GM12878 (cell line): ENCODE data around the gene CRTC3. TPM values are rescaled to one million over a fixed set of nuclear protein-coding genes. Genes with fewer than 3 reads are reported as not detected.
A peak's percentile ranks its signal among the peaks of the same experiment; 100 is the strongest.

ENCODE experiments used
- ATAC-seq: fragments of 200-7000 bp; cut with Tn5 transposase; 3 replicates; pipeline ENCODE4 v1.9.1; 2020; ENCODE audit warnings: mild to moderate bottlenecking, moderate library complexity
- BruUV-seq: library from RNA; stranded (reverse); fragments of 400-500 nt; replicated peaks from 2 replicates; lab custom pipeline; 2021; lab: Mats Ljungman, UMichigan
- CTCF ChIA-PET: fragments of 300-600 bp; sonication (Branson Sonifier 250); formaldehyde crosslinking; extraction: SDS; loops from one replicate; lab custom pipeline; 2021; ENCODE audit warnings: inconsistent platforms; lab: Yijun Ruan, JAX
- POLR2A ChIA-PET: fragments of 350-600 bp; formaldehyde crosslinking; extraction: SDS; loops from one replicate; lab custom pipeline; 2021; ENCODE audit warnings: inconsistent platforms; lab: Charles Lee
- RAD21 ChIA-PET: fragments of 300-600 bp; sonication (Branson Sonifier 250); formaldehyde crosslinking; loops from one replicate; lab custom pipeline; 2023; ENCODE audit warnings: antibody characterized with exemption; ENCODE audit not compliant: unreplicated experiment; lab: Charles Lee
- SMC1A ChIA-PET: fragments of 300-600 bp; sonication (Branson Sonifier 250); formaldehyde crosslinking; loops from one replicate; lab custom pipeline; 2023; ENCODE audit not compliant: unreplicated experiment, uncharacterized antibody; lab: Charles Lee
- DNase-seq: peaks from one replicate; pipeline ENCODE4 v3.0.0-alpha.2; 2011; ENCODE audit warnings: low read depth, low spot score
- FAIRE-seq: peaks from 3 replicates; lab custom pipeline; 2011; peaks lifted over from hg19 to GRCh38; lab: Jason Lieb, UNC
- H2AFZ ChIP-seq: 2 replicates; pipeline ENCODE4 v1.6.0; 2011; ENCODE audit warnings: low read depth, low read length, control low read depth; ENCODE audit not compliant: control insufficient read depth
- H3K27ac ChIP-seq: 2 replicates; pipeline ENCODE4 v1.5.1; 2011; ENCODE audit warnings: control low read depth; ENCODE audit not compliant: control insufficient read depth, insufficient read depth
- H3K27me3 ChIP-seq, 2 experiments: replicated peaks in 1 of 2; 2 replicates each; pipeline versions ENCODE4 v1.6.0 to v1.6.1; 2011; ENCODE audit warnings: low read length in 1 of 2; ENCODE audit not compliant: control insufficient read depth in 2 of 2, insufficient read depth in 2 of 2
- H3K36me3 ChIP-seq, 2 experiments: 2 replicates each; pipeline ENCODE4 v1.5.1; 2011; ENCODE audit warnings: low read length in 1 of 2; ENCODE audit not compliant: control insufficient read depth in 2 of 2, insufficient read depth in 2 of 2
- H3K4me1 ChIP-seq: 2 replicates; pipeline ENCODE4 v1.6.1; 2011; ENCODE audit warnings: mild to moderate bottlenecking, low read length, moderate library complexity, mixed read lengths; ENCODE audit not compliant: control insufficient read depth, insufficient read depth
- H3K4me2 ChIP-seq: 2 replicates; pipeline ENCODE4 v1.6.0; 2011; ENCODE audit warnings: control low read depth; ENCODE audit not compliant: control insufficient read depth, insufficient read depth
- H3K4me3 ChIP-seq: fragments of 200-600 bp; sonication (generic); 2 replicates; pipeline ENCODE4 v1.5.1; 2016
- H3K79me2 ChIP-seq: 2 replicates; pipeline ENCODE4 v1.6.0; 2011; ENCODE audit warnings: low read length; ENCODE audit not compliant: control insufficient read depth, insufficient read depth
- H3K9ac ChIP-seq: 2 replicates; pipeline ENCODE4 v1.8.0; 2011; ENCODE audit warnings: low read length, control low read depth, mixed read lengths; ENCODE audit not compliant: control insufficient read depth, insufficient read depth
- H3K9me3 ChIP-seq: replicated peaks from 3 replicates; pipeline ENCODE4 v1.5.1; 2011; ENCODE audit warnings: mild to moderate bottlenecking, low read length; ENCODE audit not compliant: control insufficient read depth, insufficient read depth
- H4K20me1 ChIP-seq: 2 replicates; pipeline ENCODE4 v1.6.0; 2011; ENCODE audit not compliant: control insufficient read depth, insufficient read depth
- CHD1 ChIP-seq: IDR thresholded peaks from 2 replicates; pipeline ENCODE4 v1.6.1; 2012; ENCODE audit warnings: low read depth, low read length, improper control_type of control experiment
- EED ChIP-seq: sonication (generic); IDR thresholded peaks from 2 replicates; pipeline ENCODE4 v1.6.1; 2016; ENCODE audit warnings: antibody characterized with exemption, low read depth
- ETV6 ChIP-seq, 2 experiments: fragments of 450-650 bp in 1 of 2; IDR thresholded peaks in 1 of 2; conservative IDR thresholded peaks in 1 of 2; 2 replicates each; pipeline ENCODE4 v1.6.1; 2014; ENCODE audit warnings: antibody characterized with exemption in 1 of 2, borderline replicate concordance in 1 of 2, low read depth in 1 of 2, mild to moderate bottlenecking in 1 of 2, moderate library complexity in 1 of 2
- HCFC1 ChIP-seq: fragments of 150-350 bp; IDR thresholded peaks from 2 replicates; pipeline ENCODE4 v1.6.1; 2014; ENCODE audit warnings: low read length
- NFIC ChIP-seq: IDR thresholded peaks from 2 replicates; pipeline ENCODE4 v1.6.1; 2012; ENCODE audit warnings: low read depth, mild to moderate bottlenecking, inconsistent platforms, low read length, moderate library complexity
- NR2F1 ChIP-seq: fragments of 450-650 bp; conservative IDR thresholded peaks from 2 replicates; pipeline ENCODE4 v1.6.1; 2017; ENCODE audit warnings: mild to moderate bottlenecking
- RAD21 ChIP-seq: IDR thresholded peaks from 2 replicates; pipeline ENCODE4 v1.6.1; 2011; ENCODE audit warnings: mild to moderate bottlenecking, low read depth, low read length, moderate library complexity; ENCODE audit not compliant: insufficient read depth
- RUNX3 ChIP-seq: IDR thresholded peaks from 2 replicates; pipeline ENCODE4 v1.6.1; 2012; ENCODE audit warnings: low read length, inconsistent platforms
- SMAD1 ChIP-seq: fragments of 450-650 bp; IDR thresholded peaks from 2 replicates; pipeline ENCODE4 v1.6.1; 2018; ENCODE audit warnings: mild to moderate bottlenecking, low read depth; ENCODE audit not compliant: partially characterized antibody
- WGBS: methylation state at CpG from one replicate; pipeline ENCODE4 v1.1.6; 2016; ENCODE audit warnings: low lambda C conversion rate; ENCODE audit not compliant: insufficient replicate concordance, insufficient coverage; ENCODE audit errors: missing lambda C conversion rate; 5-methylcytosine and 5-hydroxymethylcytosine counted together
- in situ Hi-C: fragments of 300-500 bp; cut with MboI; formaldehyde crosslinking; loops from 9 replicates; pipeline ENCODE4 v1.14.3; 2018; ENCODE audit warnings: mixed read lengths
- intact Hi-C: fragments of 100-400 bp; cut with micrococcal nuclease; formaldehyde crosslinking; loops from one replicate; pipeline ENCODE4 v1.14.2; 2022; ENCODE audit not compliant: unreplicated experiment
- polyA plus RNA-seq, 11 experiments: library from polyadenylated mRNA; depleted of rRNA in 4 of 11; unstranded in 6 of 11; stranded (reverse) in 5 of 11; fragments of >200 nt; fragmentation: Nextera tagmentation in 4 of 11; fragmentation: Illumina TruSeq in 1 of 11; extraction: Ambion mirVana in 4 of 11; extraction: Trizol in 1 of 11; gene quantifications; 1 replicate in 1 of 11; 2 replicates in 10 of 11; pipeline versions ENCODE4 v1.2.1 to v1.2.3, GENCODE V29; 2011 to 2016; ENCODE audit warnings: inconsistent platforms in 2 of 11, missing spikeins in 2 of 11, low read depth in 1 of 11
- total RNA-seq, 4 experiments: library from RNA; depleted of rRNA in 3 of 4; stranded (reverse); fragments of >200 nt in 3 of 4; fragmentation: Illumina TruSeq in 1 of 4; extraction: Trizol in 1 of 4; gene quantifications; 2 replicates each; pipeline versions ENCODE4 v1.2.1 to v1.2.3, GENCODE V29; 2013 to 2021
- TF ChIP-seq, protein P1 (sequence below): fragments of 450-650 bp; IDR thresholded peaks from 2 replicates; pipeline ENCODE4 v1.6.1; 2016; ENCODE audit warnings: mild to moderate bottlenecking, moderate library complexity, borderline replicate concordance

The CRTC3 gene
- total and polyA plus RNA-seq, 10 of the 15 experiments (the other 5 are each of a cell fraction or from before 2014, with no cell fraction given): 3.5 to 36.9 (median 18.9) TPM

- TF ChIP-seq HCFC1: no peak
- TF ChIP-seq CHD1: no peak
- TF ChIP-seq, all 136 proteins: peak for 0
- intact Hi-C loops (no loop called here), in situ Hi-C loops (no loop called here)
- H3K79me2 ChIP-seq: no peaks in the 10 kb centered on the region
- no peak overlapping the region for H3K4me3 ChIP-seq
- BruUV-seq: no TSS peak
- FAIRE-seq (no peak), ATAC-seq (no peak), DNase-seq (no peak)
- H3K36me3 ChIP-seq: no peaks in the 10 kb centered on the region
- H4K20me1 ChIP-seq: no peaks in the 10 kb centered on the region
- no peak overlapping the region for H3K27ac ChIP-seq
- H2AFZ ChIP-seq: no peak overlapping the region
- ChIA-PET CTCF (interaction anchor here (0.6 to 1.6 kb wide), 3 partner anchors 8 to 147 kb away, joined by 3 to 5 read pairs (median 5); no protein-coding TSS in a partner anchor), SMC1A (interaction anchor here (0.6 to 1.6 kb wide), 4 partner anchors 9 to 211 kb away, joined by 3 to 13 read pairs (median 3); no protein-coding TSS in a partner anchor), RAD21 (no interaction called here), POLR2A (interaction anchor here (4.5 kb wide), 1 partner anchor 10 kb away, joined by 26 read pairs; no protein-coding TSS in a partner anchor)
- no peaks in the 10 kb centered on the region; the same call in 2 of the 3 replicates for H3K9me3 ChIP-seq
- H3K9ac ChIP-seq: no peak overlapping the region
- WGBS: 88% methylated on average over 5 of the region's 5 CpGs
- no peaks in the 10 kb centered on the region for H3K27me3 ChIP-seq
- H3K4me1 ChIP-seq: peaks cover 13% of the 10 kb centered on the region
- H3K4me2 ChIP-seq: no peak overlapping the region
Measured at GRCh38 chr15:90675464-90675863, 145.7 kb downstream of the CRTC3 start.

DNA sequence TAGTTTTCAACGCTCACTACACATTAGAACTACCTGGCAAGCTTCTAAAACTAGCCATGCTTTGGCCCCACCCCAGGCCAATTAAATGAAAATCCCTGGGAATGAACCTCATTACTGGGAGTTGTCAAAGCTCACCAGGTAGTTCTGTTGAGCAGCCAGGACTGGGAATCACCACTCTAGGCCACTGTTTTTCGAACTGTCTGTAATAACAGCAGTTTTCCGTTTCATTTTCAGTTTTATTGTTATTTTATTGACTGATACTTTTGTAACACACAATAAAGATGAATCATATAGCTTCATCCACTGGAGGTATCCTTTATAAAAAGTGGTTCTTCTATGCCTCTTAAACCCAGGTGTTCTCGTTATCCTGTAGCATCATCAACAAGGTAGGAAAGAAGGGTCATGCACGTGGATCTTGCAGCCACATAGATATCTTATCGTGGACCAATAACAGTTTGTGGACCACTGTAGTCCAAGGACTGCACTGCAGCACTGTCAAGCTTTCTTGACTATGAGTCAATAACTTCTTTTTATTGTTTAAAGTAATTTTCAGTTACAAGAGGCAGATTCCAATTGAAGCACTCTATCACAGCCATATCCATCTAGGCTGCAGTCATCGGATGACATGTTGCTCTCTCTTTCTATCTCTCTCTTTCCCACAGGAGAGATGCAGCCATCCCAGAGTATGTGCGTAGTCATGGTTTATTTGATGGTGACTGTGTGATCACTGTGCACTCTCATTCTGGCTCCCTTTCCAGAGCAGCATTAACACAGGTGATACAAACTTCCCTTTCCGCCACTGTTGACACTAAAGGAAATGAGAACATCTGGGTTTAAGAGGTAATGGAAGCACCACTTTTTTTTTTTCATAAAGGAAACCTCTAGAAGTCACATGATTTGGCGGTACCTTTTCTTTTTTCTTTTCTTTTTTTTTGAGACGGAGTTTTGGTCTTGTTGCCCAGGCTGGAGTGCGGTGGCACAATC, 148.4 kb downstream of the CRTC3 start:
- peaks cover 13% of the 10 kb centered on the region for H3K4me1 ChIP-seq
- no peak for DNase-seq
- H3K27me3 ChIP-seq: no peaks in the 10 kb centered on the region
- no peaks in the 10 kb centered on the region; the same call in 2 of the 3 replicates for H3K9me3 ChIP-seq
- H3K4me2 ChIP-seq: peak overlapping the region; percentile 43
- 56% methylated on average over 12 of the region's 12 CpGs for WGBS
- FAIRE-seq: peak; percentile 81
- H2AFZ ChIP-seq: peak overlapping the region; percentile 56
- CTCF ChIA-PET: interaction anchor here (0.8 to 2.4 kb wide), 6 partner anchors 8 to 208 kb away, joined by 3 to 7 read pairs (median 3); no protein-coding TSS in a partner anchor
- BruUV-seq: no TSS peak
- SMC1A ChIA-PET: interaction anchor here (0.8 to 2.2 kb wide), 8 partner anchors 8 to 253 kb away, joined by 3 to 6 read pairs (median 4); no protein-coding TSS in a partner anchor
- peak; percentile 78 for ATAC-seq
- in situ Hi-C loops (no loop called here), intact Hi-C loops (no loop called here)
- no peak overlapping the region for H3K4me3 ChIP-seq
- no peaks in the 10 kb centered on the region for H3K36me3 ChIP-seq
- POLR2A ChIA-PET: interaction anchor here (0.6 to 4.5 kb wide), 4 partner anchors 13 to 75 kb away, joined by 4 to 26 read pairs (median 4); no protein-coding TSS in a partner anchor
- H3K27ac ChIP-seq: peak overlapping the region; percentile 33
- no peaks in the 10 kb centered on the region for H4K20me1 ChIP-seq
- RAD21 ChIA-PET: interaction anchor here (0.8 to 1.2 kb wide), 3 partner anchors 21 to 46 kb away, joined by 3 read pairs; no protein-coding TSS in a partner anchor
- no peak overlapping the region for H3K9ac ChIP-seq
- H3K79me2 ChIP-seq: no peaks in the 10 kb centered on the region
- TF ChIP-seq ETV6 (conservative IDR thresholded peaks at IDR 0.05 in 1 of 2, IDR thresholded peaks at IDR 0.05 in 1 of 2; ENCODE audit: borderline replicate concordance in 1 of 2, low read depth in 1 of 2): peak in 1 of 2 experiments; percentile 86; a peak in 2 of 4 replicates
- TF ChIP-seq, protein P1, sequence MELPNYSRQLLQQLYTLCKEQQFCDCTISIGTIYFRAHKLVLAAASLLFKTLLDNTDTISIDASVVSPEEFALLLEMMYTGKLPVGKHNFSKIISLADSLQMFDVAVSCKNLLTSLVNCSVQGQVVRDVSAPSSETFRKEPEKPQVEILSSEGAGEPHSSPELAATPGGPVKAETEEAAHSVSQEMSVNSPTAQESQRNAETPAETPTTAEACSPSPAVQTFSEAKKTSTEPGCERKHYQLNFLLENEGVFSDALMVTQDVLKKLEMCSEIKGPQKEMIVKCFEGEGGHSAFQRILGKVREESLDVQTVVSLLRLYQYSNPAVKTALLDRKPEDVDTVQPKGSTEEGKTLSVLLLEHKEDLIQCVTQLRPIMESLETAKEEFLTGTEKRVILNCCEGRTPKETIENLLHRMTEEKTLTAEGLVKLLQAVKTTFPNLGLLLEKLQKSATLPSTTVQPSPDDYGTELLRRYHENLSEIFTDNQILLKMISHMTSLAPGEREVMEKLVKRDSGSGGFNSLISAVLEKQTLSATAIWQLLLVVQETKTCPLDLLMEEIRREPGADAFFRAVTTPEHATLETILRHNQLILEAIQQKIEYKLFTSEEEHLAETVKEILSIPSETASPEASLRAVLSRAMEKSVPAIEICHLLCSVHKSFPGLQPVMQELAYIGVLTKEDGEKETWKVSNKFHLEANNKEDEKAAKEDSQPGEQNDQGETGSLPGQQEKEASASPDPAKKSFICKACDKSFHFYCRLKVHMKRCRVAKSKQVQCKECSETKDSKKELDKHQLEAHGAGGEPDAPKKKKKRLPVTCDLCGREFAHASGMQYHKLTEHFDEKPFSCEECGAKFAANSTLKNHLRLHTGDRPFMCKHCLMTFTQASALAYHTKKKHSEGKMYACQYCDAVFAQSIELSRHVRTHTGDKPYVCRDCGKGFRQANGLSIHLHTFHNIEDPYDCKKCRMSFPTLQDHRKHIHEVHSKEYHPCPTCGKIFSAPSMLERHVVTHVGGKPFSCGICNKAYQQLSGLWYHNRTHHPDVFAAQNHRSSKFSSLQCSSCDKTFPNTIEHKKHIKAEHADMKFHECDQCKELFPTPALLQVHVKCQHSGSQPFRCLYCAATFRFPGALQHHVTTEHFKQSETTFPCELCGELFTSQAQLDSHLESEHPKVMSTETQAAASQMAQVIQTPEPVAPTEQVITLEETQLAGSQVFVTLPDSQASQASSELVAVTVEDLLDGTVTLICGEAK: peak; percentile 16; the same call in 1 of the 2 replicates
- TF ChIP-seq NFIC: 0 out of 2 replicates have a peak, but pooled peaks have one; percentile 9
- TF ChIP-seq RAD21: no peak
- TF ChIP-seq SMAD1: no peak
- TF ChIP-seq EED: peak; percentile 50
- peak; percentile 39 for TF ChIP-seq RUNX3
- no peak for TF ChIP-seq NR2F1
